A673 (cell line): ENCODE results near the gene SH3RF3. TPM values are rescaled to one million over a fixed set of nuclear protein-coding genes. Genes with fewer than 3 reads are reported as not detected.

ENCODE experiments used
- BruUV-seq: library from RNA; stranded (reverse); fragments of 400-500 nt; replicated peaks from 2 replicates; lab custom pipeline; 2021; lab: Mats Ljungman, UMichigan
- CTCF ChIA-PET: fragments of 300-600 bp; sonication (Branson Sonifier 250); formaldehyde crosslinking; loops from one replicate; lab custom pipeline; 2022; ENCODE audit warnings: antibody characterized with exemption; lab: Charles Lee
- POLR2A ChIA-PET: fragments of 300-600 bp; sonication (Branson Sonifier 250); formaldehyde crosslinking; loops from one replicate; lab custom pipeline; 2022; ENCODE audit warnings: antibody characterized with exemption; ENCODE audit not compliant: low non-redundant PET; lab: Charles Lee
- DNase-seq: peaks from one replicate; pipeline ENCODE4 v3.0.0-alpha.2; 2015; ENCODE audit warnings: low spot score
- H3K27ac ChIP-seq: fragments of 200-600 bp; sonication (generic); 2 replicates; pipeline ENCODE4 v1.5.1; 2016; ENCODE audit warnings: mixed run types, low read depth, mild to moderate bottlenecking, mixed read lengths, antibody characterized with exemption, low read length; ENCODE audit not compliant: poor library complexity, severe bottlenecking
- H3K27me3 ChIP-seq: fragments of 200-600 bp; sonication (generic); replicated peaks from 2 replicates; pipeline ENCODE4 v1.6.1; 2017; ENCODE audit warnings: mixed run types, low read depth, mild to moderate bottlenecking, mixed read lengths, antibody characterized with exemption, low read length; ENCODE audit not compliant: insufficient read depth, poor library complexity
- H3K36me3 ChIP-seq: fragments of 200-600 bp; sonication (generic); 2 replicates; pipeline ENCODE4 v1.6.1; 2016; ENCODE audit warnings: mixed run types, mild to moderate bottlenecking, mixed read lengths, antibody characterized with exemption, low read length; ENCODE audit not compliant: insufficient read depth, poor library complexity, severe bottlenecking
- H3K4me1 ChIP-seq: fragments of 200-600 bp; sonication (generic); 2 replicates; pipeline ENCODE4 v1.6.1; 2017; ENCODE audit warnings: mixed run types, mild to moderate bottlenecking, mixed read lengths, antibody characterized with exemption, low read length; ENCODE audit not compliant: insufficient read depth, poor library complexity, severe bottlenecking
- H3K4me3 ChIP-seq: fragments of 200-600 bp; sonication (generic); 2 replicates; pipeline ENCODE4 v1.5.1; 2016; ENCODE audit warnings: low read depth, mixed run types, mild to moderate bottlenecking, mixed read lengths, low read length; ENCODE audit not compliant: poor library complexity, severe bottlenecking
- H3K9me3 ChIP-seq: fragments of 200-600 bp; sonication (generic); 2 replicates; pipeline ENCODE4 v1.6.1; 2016; ENCODE audit warnings: mixed run types, low read depth, mild to moderate bottlenecking, mixed read lengths, antibody characterized with exemption, low read length; ENCODE audit not compliant: poor library complexity, severe bottlenecking
- CTCF ChIP-seq: fragments of 300-800, 200-600 bp; sonication (generic); conservative IDR thresholded peaks from 2 replicates; pipeline ENCODE4 v1.5.1; 2017; ENCODE audit warnings: low read depth, mild to moderate bottlenecking, antibody characterized with exemption, low read length, moderate library complexity, mixed read lengths
- EZH2 ChIP-seq: fragments of 200-600 bp; sonication (generic); IDR thresholded peaks from 2 replicates; pipeline ENCODE4 v1.6.1; 2017; ENCODE audit warnings: borderline replicate concordance, low read depth, mild to moderate bottlenecking, mixed read lengths, antibody characterized with exemption, low read length; ENCODE audit not compliant: poor library complexity, severe bottlenecking
- intact Hi-C: fragments of 100-400 bp; cut with micrococcal nuclease; formaldehyde crosslinking; loops from one replicate; pipeline ENCODE4 v1.10.0; 2022; ENCODE audit not compliant: unreplicated experiment
- total RNA-seq: library from RNA; stranded (reverse); gene quantifications from 2 replicates; pipeline ENCODE4 v1.2.3, GENCODE V29; 2021

SH3RF3 gene
- total RNA-seq, 1 experiment from 2014 or later: 0.15 TPM

- Histone ChIP-seq H3K36me3 (no peaks in the 10 kb centered on the region), H3K4me3 (no peak overlapping the region), H3K9me3 (no peaks in the 10 kb centered on the region), H3K27ac (no peak overlapping the region), H3K4me1 (no peaks in the 10 kb centered on the region), H3K27me3 (no peaks in the 10 kb centered on the region)
- DNase-seq: no peak
- no TSS peak for BruUV-seq
- ChIA-PET POLR2A (no interaction called here), CTCF (no interaction called here)
- intact Hi-C loops: no loop called here
- no peak for TF ChIP-seq EZH2
- no peak for TF ChIP-seq CTCF
Observed at GRCh38 chr2:109457794-109458193, 328.8 kb downstream of the SH3RF3 start.

- Histone ChIP-seq H3K4me3 (no peak overlapping the region), H3K27me3 (no peaks in the 10 kb centered on the region), H3K27ac (no peak overlapping the region), H3K9me3 (no peaks in the 10 kb centered on the region), H3K36me3 (no peaks in the 10 kb centered on the region), H3K4me1 (no peaks in the 10 kb centered on the region)
- no peak for DNase-seq
- ChIA-PET POLR2A (no interaction called here), CTCF (no interaction called here)
- BruUV-seq: no TSS peak
- TF ChIP-seq EZH2: no peak
- no peak for TF ChIP-seq CTCF
- intact Hi-C loops: no loop called here
Observed at GRCh38 chr2:109458512-109458911, 329.5 kb downstream of the SH3RF3 start.

GRCh38 chr2:109459485-109459884 is 330.5 kb downstream of the SH3RF3 start:
- no TSS peak for BruUV-seq
- no peaks in the 10 kb centered on the region for H3K27me3 ChIP-seq
- no peaks in the 10 kb centered on the region for H3K9me3 ChIP-seq
- H3K4me3 ChIP-seq: no peak overlapping the region
- no peaks in the 10 kb centered on the region for H3K36me3 ChIP-seq
- CTCF ChIA-PET: no interaction called here
- no peaks in the 10 kb centered on the region for H3K4me1 ChIP-seq
- H3K27ac ChIP-seq: no peak overlapping the region
- intact Hi-C loops: no loop called here
- POLR2A ChIA-PET: no interaction called here
- no peak for TF ChIP-seq CTCF
- TF ChIP-seq EZH2: no peak
- no peak for DNase-seq
